Stomach (tissue), 4 donors: ENCODE data around the gene DDIT3.

ENCODE experiments used
- CTCF ChIP-seq, 7 experiments: fragments of 450-650 bp in 4 of 7; fragments of 200-600 bp in 3 of 7; sonication (generic) in 3 of 7; IDR thresholded peaks; one replicate each; pipeline ENCODE4 v1.5.1; 2016 to 2019; ENCODE audit warnings: antibody characterized with exemption in 7 of 7, control low read depth in 2 of 7, mild to moderate bottlenecking in 1 of 7
- POLR2AphosphoS5 ChIP-seq, 3 donors: sonication (generic); formaldehyde crosslinking; IDR thresholded peaks; one replicate each; pipeline ENCODE4 v1.6.1; 2016; ENCODE audit warnings: antibody characterized with exemption in 3 of 3

- no peak for TF ChIP-seq POLR2AphosphoS5 (IDR thresholded peaks at IDR 0.05)
- TF ChIP-seq CTCF (IDR thresholded peaks at IDR 0.05), result no peak
Measured at GRCh38 chr12:57497223-57498131, 22.8 kb downstream of the DDIT3 start.
